ENCODE data around the gene KCNS3.
"Not testable (repeated sequence)": the region's sequence is repeated elsewhere in the genome, so short reads cannot be mapped to it uniquely, and the experiment has no call there.

Gene KCNS3

DNA sequence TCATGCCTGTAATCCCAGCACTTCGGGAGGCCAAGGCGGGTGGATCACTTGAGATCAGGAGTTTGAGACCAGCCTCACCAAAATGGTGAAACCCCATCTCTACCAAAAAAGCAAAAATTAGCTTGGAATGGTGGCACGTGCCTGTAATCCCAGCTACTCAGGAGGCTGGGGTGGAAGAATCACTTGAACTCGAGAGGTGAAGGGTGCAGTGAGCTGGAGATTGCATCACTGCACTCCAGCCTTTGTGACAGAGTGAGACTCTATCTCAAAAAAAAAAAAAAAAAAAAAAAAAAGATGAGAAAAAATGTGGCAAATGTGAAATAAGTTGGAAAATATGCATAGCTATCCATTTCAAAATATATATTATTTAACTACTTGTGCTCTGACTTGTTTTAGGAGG, 65.0 kb downstream of the KCNS3 start:
- DNase-seq (ENCODE audit: low spot score): no peak

DNA sequence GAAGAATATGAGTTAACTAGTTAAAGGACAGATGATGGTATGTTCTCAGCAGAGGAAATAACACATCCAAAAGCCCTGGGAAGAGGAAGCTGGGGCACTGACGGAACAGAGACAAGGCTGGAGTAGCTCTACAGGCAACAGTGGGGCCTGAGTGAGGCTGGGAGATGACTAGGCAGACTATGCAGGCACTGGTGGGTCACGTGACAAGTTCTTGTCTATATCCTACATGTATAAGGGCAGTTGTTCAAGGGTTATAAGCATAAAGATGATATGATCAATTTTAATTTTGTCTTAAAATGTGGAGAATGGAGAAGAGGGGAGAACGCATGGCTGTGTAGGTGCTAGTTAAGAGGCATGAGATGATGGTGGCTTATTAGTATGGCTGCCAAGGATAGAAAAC, 68.6 kb downstream of the KCNS3 start:
- DNase-seq (ENCODE audit: low spot score): no peak

- no peak for DNase-seq (ENCODE audit: low spot score)
Measured at GRCh38 chr2:17950006-17950405, 71.5 kb downstream of the KCNS3 start.

DNA sequence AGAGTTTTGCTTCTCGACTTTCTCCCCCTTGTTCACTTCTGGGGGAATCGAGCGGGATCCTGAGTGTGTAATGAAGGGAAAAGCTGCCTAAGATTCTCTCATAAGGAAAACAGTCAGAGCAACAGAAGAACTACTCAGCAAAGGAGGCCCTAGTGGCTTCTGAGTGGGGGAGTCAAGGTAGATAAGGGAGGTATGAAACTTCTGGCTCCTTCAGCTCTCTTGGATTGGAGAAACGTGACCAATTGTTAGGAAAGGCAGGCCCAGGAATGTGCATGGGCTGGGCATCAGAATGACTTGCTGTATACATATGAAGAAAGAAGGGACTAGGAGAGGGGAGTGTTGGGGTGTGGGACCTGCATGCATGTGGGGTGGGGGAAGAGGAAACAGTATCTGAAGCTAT, 73.1 kb downstream of the KCNS3 start:
- no peak for DNase-seq (ENCODE audit: low spot score)

DNA sequence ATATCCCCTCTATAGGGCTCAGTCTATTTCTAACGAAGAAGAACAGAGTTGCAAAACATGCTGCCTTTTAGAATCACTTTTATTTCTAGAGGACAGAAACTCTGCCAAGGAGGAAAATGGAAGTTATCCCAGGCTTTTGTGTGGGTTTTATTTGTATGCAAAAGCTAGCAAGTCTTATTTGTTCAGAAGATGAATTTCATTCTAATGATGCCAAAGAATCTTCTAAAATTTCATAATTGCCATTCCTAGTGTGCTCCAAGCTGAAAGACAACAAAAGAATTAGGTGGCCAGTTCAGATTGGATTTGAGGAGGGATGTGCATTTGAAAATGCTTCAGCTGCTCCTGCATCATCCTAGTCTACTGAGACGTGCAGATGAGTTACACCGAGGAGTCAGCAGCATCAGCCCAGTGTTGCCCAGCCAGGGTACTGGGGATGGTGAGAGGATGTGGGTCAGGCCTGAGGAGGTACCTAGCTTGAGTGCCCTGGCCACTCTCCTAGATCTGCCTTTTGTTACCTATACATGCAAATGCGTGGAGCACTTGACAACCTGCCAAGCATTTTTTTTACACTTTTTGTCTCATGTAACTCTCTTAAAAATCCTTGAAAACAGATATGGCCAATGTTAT, 80.1 kb downstream of the KCNS3 start:
- DNase-seq (ENCODE audit: low spot score): no peak

DNA sequence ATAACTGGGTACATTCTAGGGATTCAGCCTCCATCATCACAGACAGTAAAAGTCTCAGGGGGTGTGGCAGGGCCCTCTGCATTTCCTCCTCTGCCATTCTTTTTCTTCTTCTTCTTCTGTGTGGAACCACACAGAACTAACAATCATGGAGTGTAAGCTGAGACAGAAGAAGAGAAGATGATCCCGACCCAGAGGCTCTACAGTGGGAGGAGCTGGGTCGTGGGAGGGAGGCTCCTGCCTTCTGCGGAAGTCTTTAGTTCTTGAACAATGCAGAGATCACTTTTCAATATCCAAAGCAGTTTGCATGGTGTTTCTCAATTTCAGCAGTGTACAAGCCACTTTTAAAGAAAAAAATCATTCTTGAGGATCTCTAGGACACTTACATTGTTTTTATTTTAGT, 80.9 kb downstream of the KCNS3 start:
- DNase-seq (ENCODE audit: low spot score): no peak

- DNase-seq (ENCODE audit: low spot score): no peak
Measured at GRCh38 chr2:17959833-17960232, 81.4 kb downstream of the KCNS3 start.

GRCh38 chr2:17960925-17961324, 82.5 kb downstream of the KCNS3 start:
- no peak for DNase-seq (ENCODE audit: low spot score)

DNA sequence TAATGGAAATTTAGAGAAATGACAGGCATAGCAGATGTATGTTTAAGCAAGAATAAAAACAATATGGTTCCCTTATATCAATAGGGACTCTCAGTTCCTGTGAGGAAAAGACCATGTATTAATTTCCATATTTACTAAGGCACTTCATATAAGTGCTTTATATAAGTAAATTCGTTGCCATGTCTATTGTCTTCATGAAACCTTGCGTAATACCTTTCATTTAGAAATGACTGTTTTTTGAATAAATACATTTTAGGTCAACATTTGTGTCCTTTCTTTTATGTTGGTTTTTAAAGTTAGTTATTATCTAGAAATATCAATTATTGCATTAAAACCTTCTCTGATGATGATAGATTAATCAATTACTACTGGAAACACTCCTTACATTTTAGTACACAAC, 83.3 kb downstream of the KCNS3 start:
- no peak for DNase-seq (ENCODE audit: low spot score)

GRCh38 chr2:17962876-17963275, 84.4 kb downstream of the KCNS3 start:
- peak; percentile 59 for DNase-seq (ENCODE audit: low spot score)

DNA sequence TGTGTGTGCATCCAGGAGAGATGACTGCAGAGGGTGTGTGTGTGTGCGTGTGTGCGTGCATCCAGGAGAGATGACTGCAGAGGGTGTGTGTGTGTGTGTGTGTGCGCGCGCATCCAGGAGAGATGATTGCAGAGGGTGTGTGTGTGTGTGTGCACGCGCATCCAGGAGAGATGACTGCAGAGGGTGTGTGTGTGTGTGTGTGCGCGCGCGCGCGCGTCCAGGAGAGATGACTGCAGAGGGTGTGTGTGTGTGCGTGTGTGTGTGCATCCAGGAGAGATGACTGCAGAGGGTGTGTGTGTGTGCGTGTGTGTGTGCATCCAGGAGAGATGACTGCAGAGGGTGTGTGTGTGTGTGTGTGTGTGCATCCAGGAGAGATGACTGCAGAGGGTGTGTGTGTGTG, 85.1 kb downstream of the KCNS3 start:
- DNase-seq (ENCODE audit: low spot score): not testable (repeated sequence)

GRCh38 chr2:17965196-17965595, 86.7 kb downstream of the KCNS3 start:
- DNase-seq (ENCODE audit: low spot score): no peak

GRCh38 chr2:17966798-17967197, 88.3 kb downstream of the KCNS3 start:
- DNase-seq (ENCODE audit: low spot score): no peak

GRCh38 chr2:17969661-17970060, 91.2 kb downstream of the KCNS3 start:
- no peak for DNase-seq (ENCODE audit: low spot score)

DNA sequence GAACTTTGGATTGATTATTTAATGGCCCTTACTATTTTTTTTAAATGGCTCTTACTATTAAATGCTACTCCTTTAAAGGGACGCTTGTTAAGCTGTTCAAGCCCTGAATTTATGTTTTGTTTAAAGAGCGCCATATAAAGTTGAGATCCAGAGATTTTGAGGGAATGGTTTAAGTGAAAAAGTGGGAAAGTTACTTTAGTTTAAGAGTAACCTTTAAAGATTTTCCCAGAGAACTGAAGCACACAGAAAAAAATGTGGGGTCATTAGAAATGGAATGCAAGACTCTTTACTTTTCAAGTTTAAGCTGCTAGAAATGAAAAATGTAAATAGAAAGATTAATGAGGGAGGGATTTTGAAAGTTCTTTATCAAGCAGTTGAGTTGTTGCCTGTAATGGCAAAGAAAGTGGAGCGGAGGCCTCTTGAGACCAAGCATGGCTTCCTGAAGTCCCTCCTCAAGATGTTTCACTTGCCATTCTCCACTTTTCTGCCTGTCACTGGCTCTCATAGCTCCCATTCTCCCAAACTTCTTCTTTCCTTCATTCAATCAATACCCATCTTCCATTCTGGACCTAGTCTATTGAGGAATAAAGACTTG, 93.2 kb downstream of the KCNS3 start:
- no peak for DNase-seq (ENCODE audit: low spot score)

DNA sequence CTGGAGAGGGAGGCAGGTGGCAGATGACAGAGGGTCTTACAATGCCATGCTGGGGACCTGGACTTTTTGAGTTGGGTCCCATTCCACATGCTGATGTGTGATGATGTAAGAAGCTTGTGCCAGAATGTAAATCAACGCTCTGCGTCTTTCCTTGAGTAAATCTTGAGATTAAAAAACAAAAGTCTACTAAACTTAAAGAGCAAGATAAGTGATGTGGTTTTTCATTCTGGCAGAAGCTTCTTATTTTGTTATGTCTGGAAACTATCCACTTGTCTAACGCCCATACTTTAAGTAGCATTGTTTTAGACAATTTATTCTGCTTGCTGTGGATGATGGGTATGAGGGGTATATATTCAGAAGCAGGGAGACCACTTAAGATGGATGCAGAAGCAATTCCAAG, 94.5 kb downstream of the KCNS3 start:
- no peak for DNase-seq (ENCODE audit: low spot score)

DNA sequence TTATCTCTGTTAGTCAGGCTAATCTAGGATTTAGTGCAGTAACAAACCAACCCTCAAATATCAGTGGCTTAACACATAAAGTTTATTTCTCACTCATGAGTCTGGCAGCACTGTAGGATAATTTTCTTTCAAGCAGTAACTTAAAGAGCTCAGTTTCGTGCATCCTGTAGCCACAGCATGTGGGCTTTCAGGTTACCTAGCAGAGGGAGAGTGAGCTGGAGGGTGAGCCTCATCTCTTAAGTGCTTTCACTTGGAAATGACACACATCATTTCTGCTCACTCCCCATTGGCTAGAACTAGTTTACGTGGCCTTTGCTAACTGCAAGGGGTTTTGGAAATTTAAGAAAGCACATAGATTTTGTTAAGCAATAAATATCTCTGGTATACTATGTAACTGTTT, 96.9 kb downstream of the KCNS3 start:
- no peak for DNase-seq (ENCODE audit: low spot score)

DNA sequence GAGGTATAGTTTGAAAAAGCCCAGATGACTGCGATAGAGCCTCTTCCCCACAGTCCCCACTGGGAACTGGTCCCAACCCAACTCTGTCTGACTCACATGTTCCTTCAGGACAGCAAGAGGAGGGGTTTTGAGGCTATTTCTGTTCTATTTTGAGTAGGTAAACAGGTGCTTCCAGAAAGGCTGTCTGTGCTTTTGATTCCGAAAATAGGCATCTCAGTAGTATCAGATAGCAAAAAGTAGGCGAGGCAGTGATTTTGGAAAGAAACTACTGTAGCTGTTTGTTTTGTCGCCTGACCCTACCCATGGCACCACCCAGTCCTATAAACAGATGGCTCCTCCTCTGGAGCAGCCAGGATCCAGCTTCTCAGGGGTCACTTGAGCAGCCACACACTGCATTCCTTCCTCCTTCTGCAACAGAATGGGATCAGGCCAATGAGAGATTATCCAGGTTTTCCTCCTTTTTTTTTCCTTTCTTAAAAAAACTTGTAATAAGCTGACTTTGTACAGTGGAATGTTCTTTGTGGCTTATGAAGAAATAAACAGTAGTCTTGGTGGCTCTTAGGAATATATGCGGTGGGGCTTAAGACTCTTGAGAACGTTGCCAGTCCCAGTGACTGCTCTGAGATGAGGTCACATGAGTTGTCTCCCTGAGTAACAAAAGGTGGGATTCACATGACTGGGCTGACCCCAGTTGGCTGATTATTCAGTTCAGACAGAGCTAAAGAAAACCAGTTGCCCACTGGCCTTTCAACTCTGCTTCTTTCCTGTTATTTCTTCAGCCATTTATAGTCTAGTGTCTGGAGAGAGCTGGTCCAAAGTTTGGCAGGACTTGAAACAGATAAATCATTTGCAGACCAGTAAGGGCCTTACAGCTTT, 98.6 kb downstream of the KCNS3 start:
- no peak for DNase-seq (ENCODE audit: low spot score)

- DNase-seq (ENCODE audit: low spot score): no peak
Measured at GRCh38 chr2:17979707-17980106, 101.2 kb downstream of the KCNS3 start.

- no peak for DNase-seq (ENCODE audit: low spot score)
Measured at GRCh38 chr2:17981936-17982335, 103.5 kb downstream of the KCNS3 start.
